Upper lobe of left lung (tissue), 4 donors: ENCODE results near the gene PLXNA1.

Experiments
- EP300 ChIP-seq, 4 donors: sonication (generic); formaldehyde crosslinking; IDR thresholded peaks; one replicate each; pipeline ENCODE4 v1.5.1; 2017; ENCODE audit warnings: antibody characterized with exemption in 4 of 4, control low read depth in 2 of 4
- POLR2A ChIP-seq, 4 donors: fragments of 450-650 bp; IDR thresholded peaks; one replicate each; pipeline ENCODE4 v1.5.1; 2016 to 2017; ENCODE audit warnings: antibody characterized with exemption in 4 of 4, mild to moderate bottlenecking in 2 of 4
- POLR2AphosphoS5 ChIP-seq, 2 donors: sonication (generic); formaldehyde crosslinking; IDR thresholded peaks; one replicate each; pipeline ENCODE4 v1.5.1; 2017; ENCODE audit warnings: antibody characterized with exemption in 2 of 2
- TF ChIP-seq, protein P1 (sequence below), 6 experiments: fragments of 450-650 bp in 4 of 6; fragments of 200-600 bp in 2 of 6; sonication (generic) in 2 of 6; IDR thresholded peaks; one replicate each; pipeline ENCODE4 v1.5.1; 2016 to 2019; ENCODE audit warnings: antibody characterized with exemption in 6 of 6

GRCh38 chr3:126960604-126960995, 22.3 kb upstream of the PLXNA1 start:
- TF ChIP-seq, protein P1, sequence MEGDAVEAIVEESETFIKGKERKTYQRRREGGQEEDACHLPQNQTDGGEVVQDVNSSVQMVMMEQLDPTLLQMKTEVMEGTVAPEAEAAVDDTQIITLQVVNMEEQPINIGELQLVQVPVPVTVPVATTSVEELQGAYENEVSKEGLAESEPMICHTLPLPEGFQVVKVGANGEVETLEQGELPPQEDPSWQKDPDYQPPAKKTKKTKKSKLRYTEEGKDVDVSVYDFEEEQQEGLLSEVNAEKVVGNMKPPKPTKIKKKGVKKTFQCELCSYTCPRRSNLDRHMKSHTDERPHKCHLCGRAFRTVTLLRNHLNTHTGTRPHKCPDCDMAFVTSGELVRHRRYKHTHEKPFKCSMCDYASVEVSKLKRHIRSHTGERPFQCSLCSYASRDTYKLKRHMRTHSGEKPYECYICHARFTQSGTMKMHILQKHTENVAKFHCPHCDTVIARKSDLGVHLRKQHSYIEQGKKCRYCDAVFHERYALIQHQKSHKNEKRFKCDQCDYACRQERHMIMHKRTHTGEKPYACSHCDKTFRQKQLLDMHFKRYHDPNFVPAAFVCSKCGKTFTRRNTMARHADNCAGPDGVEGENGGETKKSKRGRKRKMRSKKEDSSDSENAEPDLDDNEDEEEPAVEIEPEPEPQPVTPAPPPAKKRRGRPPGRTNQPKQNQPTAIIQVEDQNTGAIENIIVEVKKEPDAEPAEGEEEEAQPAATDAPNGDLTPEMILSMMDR (IDR thresholded peaks at IDR 0.05): peak in 1 of 6 experiments; percentile 2
- no peak for TF ChIP-seq POLR2A (IDR thresholded peaks at IDR 0.05)
- no peak for TF ChIP-seq POLR2AphosphoS5 (IDR thresholded peaks at IDR 0.05)
- no peak for TF ChIP-seq EP300 (IDR thresholded peaks at IDR 0.05)
